HG02938 (cell line): ENCODE measurements around the gene WFIKKN2.

Source experiments
- ATAC-seq: cut with Tn5 transposase; IDR thresholded peaks from one replicate; pipeline ENCODE4 v1.9.1; 2021; ENCODE audit warnings: mild to moderate bottlenecking, moderate library complexity; ENCODE audit not compliant: unreplicated experiment

WFIKKN2 gene

DNA sequence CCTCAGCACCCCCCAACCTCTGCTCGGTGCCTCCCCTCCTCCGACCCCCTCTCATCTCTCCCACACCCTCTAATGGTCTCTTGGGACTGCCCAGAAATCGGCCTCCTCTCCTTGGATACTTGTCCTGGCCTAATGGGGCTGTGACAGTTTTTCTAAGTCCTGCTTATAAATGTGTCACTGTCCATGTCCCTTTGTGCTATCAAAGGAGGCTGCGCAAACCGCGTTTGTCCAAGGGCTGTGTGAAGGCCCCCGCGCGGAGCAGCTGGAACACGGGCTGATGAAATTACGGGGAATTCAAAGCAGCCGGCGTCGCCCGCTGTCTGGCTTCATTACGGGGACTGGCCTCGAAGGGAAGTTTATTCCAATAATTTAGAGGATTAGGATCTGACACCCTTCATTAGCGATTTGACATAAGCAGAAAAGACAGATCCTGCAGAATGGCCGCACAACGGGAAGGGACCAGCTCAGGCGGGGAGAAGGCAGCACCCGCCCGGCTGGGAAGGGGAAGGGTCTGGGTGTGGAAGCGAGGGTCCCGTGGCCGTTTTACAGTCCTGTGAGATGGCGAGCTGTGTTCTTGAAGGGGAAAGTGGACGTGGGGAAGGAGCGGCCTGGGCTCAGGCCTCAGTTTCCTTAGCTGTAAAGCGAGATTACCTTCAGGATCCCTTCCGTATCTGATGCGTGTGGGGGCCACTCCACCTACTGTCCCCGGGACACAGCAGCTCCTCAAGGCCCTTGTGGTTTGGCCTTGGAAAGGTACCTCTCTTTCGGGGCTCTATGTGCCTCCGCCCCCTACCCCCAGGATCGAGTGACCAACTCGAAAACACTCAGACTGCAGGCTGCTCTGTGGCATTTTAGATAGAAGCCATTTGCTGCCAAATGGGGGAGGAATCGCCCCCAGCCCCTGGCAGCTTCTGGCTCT lies 1.6 kb upstream of the WFIKKN2 start:
- ATAC-seq: no peak

DNA sequence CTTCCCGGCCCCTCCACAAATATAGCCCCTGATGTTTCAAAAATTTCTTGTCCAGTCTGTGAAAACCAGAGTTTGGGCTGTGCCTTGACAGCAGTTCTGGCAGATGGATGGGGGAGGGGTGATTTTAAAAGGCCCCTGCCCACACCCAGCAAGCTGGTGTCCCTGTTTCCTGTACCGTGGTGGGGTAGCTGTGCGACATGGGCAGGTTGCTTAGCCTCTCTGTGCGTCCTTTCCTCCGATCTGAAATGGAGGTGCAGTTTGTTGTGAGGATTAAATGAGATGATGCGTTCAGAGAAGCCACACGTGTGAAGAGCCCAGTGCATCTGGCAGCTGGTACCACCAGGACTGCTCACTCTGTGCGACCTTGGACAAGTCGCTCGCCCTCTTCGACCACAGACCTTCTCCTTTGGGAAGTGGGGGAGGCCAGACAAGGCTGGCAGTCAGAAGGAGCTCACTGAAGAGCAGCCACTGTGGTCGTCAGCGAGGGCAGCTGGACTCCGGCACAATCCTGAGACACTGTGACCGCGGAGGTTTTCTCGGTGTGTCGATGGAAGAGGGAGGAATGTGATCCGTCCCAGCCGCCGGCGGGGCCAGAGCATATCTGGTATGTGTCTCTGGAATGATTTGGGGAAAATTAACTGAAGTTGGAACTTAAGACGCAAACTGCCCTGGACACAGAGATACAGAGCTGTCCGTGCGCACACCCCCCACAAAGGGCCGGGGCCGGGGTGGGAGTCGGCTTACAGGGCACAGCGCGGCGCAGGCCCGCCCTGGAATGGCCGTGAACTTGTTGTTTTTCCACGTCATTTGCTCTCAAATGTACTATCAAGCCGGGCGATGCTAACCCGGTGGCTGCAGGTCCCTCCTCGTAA lies 721 bp upstream of the WFIKKN2 start:
- no peak for ATAC-seq

DNA sequence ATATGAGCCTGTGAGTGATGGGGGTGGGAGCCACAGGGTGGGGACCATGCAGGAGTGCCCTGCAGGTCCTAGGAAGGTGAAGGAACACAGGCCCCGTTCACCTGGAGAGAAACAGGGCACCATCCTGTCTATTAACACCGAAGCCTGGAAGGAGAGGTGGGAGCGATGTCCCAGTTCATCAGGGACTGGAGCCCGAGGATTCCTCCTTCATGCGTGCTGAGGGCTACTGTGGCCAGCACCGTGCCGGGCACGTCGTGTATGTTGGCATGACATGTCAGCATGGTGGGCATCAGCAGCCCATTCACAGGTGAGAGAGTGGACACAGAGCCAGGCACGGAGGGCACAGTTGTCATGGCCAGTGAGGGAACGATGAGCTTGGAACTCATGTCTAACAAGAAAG lies 1.4 kb downstream of the WFIKKN2 start:
- no peak for ATAC-seq

DNA sequence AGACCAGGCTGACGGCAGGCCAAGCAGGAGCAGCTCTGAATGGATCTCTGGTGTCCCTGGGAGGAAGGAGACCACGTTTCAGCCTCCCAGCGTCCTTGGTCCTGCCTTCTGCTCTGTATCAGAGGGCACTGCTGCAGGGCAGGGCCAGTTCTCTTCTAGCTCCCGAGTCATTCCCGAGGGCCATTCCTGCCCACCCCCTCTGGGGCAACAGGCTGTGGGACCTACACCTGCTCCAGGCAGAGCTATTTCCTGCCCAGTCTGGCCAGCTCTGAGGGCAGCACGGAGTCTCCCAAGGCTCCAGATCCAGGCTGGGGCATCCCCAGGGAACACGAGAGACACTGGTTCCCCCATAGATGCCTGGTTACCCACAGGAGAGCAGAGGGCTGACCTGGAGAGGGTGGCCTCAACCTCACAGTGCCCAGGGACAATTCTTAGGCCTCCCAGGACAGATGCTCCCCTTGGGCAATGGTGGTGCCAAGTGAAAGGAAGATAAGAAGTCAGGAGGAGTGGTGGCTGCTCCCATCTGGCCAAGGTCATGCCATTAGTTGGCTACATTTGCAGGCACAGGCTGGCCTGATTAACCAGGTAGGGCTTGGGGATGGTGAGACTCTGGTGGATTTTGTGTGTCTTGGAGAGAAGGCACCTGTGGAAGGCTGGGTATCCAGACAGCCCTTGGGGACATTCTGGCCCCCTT lies 2.0 kb downstream of the WFIKKN2 start:
- ATAC-seq: no peak

DNA sequence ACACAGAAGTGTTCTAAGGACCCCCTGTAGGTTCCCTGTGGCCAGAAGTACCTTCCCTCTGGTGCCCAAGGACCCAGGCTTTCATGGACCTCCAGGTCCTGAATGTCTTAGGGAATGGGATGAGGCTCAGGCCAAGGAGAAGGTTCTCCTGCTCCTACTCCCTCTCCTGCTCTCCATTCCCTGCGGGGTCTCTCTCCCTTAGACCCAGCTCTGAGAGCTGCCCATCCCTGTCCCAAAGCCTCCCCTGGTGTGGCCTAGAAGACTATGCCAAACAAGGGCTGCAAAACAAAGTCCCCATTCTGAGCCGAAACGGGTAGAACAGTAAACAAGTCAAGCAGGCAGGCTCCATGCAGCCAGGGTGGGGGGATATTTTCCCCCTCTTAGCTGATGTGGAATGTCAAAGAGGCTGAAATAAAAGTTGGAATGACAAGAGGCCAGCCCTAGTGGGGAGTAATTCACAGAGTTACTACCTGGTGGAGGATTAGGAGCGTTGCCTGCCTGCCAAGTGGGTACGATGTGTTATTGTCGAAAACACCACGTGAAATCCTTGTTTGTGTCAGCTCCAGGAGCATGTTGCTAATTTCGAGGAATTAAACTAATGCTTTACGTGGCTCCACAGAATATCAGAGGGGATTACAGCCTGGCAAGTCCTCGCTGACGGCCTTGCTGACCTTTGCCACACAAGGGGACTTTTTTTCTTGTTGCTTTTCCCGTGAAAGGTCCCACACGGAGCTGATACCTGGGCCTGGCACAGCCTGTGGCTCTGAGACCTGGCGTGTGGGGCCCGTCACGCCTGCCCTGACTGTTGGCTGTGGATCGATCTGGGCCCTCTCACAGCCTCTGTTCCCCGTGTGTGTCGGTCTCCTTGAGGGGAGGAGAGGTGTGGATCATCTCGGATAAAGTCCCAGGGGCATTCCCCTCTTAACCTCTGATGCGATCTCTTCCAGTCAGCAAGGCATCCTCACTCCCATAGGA lies 2.9 kb downstream of the WFIKKN2 start:
- no peak for ATAC-seq

DNA sequence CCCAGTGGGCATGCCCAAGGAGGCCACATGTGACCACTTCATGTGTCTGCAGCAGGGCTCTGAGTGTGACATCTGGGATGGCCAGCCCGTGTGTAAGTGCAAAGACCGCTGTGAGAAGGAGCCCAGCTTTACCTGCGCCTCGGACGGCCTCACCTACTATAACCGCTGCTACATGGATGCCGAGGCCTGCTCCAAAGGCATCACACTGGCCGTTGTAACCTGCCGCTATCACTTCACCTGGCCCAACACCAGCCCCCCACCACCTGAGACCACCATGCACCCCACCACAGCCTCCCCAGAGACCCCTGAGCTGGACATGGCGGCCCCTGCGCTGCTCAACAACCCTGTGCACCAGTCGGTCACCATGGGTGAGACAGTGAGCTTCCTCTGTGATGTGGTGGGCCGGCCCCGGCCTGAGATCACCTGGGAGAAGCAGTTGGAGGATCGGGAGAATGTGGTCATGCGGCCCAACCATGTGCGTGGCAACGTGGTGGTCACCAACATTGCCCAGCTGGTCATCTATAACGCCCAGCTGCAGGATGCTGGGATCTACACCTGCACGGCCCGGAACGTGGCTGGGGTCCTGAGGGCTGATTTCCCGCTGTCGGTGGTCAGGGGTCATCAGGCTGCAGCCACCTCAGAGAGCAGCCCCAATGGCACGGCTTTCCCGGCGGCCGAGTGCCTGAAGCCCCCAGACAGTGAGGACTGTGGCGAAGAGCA lies 4.4 kb downstream of the WFIKKN2 start:
- ATAC-seq: no peak

DNA sequence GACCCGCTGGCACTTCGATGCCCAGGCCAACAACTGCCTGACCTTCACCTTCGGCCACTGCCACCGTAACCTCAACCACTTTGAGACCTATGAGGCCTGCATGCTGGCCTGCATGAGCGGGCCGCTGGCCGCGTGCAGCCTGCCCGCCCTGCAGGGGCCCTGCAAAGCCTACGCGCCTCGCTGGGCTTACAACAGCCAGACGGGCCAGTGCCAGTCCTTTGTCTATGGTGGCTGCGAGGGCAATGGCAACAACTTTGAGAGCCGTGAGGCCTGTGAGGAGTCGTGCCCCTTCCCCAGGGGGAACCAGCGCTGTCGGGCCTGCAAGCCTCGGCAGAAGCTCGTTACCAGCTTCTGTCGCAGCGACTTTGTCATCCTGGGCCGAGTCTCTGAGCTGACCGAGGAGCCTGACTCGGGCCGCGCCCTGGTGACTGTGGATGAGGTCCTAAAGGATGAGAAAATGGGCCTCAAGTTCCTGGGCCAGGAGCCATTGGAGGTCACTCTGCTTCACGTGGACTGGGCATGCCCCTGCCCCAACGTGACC lies 5.0 kb downstream of the WFIKKN2 start:
- no peak for ATAC-seq

DNA sequence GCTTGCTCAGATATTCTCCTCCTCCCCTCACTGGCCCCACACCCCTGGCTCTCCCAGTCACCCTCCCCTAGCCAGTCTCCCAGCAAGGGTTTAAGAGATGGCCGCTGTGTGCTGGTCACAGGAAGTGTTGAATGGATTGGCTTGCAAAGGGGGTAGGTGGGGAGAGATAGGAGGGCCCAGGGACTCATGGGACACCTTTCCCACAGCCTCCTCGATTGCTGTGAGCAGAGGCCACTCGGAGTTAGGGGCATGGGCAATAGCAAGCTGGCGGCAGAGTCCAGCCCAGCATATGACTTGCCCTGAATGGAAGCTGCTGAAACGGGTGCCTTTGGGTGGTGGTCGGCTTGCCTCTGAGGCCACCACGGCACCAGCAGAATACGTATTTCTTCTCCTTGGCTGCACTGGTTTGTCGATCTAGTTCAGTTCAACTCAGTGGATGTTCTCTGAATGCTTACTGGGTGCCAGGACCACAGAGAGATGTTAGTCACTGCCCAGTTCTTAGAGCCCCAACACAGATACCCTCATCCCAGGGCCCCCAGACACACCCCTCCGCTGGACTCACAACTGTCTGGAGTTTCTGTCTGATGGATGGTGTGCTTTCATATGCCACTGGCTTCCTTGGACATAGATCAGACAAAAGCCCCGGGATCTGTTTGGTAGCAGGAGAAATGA lies 6.0 kb downstream of the WFIKKN2 start:
- no peak for ATAC-seq

DNA sequence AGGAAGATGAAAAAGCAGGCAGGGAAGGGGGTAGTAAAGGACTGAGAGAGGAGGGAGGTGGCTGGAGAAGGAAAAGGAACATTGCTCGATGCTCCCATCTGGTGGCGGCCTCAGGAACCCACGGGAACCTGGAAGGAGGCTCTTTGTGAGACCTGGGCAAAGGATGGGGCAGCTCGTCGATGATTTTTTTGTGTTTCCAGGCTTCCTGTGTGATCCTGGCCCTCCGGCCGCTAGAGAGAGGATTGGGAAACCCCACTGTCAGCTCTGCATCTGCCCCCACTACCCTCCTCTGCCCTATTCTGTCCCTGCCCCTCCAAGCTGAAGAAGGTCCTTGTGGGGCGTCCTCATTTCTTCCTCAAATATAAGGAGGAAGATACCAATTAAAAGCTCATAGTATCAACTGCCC lies 6.6 kb downstream of the WFIKKN2 start:
- ATAC-seq: no peak

DNA sequence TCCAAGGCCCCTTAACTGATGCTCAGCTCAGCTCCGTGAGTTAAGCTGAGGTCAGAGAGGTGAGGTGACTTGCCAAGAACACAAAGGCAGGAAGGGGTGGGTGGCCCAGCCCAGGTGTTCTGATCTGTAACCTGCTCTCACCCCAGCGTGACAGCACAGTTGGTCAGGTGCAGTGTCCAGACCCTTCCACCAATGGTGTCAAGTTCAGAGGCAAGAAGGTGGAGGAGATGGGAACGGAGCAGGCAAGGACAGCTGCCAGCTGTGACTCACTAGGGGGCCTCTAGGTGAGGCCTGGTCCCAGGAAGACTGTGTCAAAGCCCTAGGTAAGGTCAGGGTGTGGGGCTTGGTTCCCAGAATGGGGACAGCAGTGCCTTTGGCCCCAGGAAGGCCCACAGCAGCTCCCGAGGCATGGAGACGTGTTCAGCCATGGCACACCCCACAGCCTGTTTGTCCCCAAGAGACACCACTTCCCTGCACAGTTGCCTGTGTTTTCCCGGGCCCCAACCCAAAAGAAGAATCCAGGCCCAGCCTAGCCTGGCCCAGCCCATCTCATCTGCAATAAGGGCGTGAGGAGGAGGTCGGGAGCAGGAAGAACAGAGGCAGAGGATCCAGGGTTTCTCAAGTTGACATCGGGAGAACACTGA lies 7.2 kb downstream of the WFIKKN2 start:
- ATAC-seq: no peak

DNA sequence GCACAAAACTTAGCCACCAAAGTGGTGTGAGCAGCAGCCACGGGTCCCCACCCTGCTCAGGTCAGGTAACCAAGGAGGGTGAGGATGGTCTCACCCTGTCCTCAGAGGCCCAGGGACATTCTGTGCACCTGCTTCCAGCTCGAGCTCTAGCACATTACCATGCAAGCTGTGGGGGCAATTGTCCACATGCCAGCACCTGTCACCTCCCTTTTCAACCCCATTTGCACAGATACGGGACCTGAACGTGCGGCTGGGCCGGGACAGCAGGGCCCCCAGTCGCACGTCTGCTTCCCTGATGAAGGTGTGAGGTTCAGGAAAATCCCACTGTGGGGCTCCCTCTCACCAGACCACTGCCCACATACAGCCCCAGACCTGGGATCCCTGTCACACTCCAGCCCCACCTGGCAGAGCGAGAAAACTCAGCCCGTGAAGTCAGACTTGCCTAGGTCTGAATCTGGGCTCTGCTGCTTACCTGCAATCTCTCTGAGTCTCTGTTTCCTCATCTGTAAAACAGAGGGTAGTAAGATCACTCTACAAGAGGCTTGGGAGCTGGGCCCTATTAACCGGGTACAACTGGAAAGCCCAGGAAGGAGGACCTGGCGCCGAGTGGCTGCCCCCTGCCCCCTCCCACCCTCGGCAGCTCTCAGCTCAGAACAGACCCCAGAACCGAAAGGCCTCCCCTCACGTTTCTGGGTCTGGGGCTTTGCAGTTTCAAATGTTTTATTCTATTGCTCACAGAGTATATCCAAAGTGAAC lies 7.9 kb downstream of the WFIKKN2 start:
- no peak for ATAC-seq

DNA sequence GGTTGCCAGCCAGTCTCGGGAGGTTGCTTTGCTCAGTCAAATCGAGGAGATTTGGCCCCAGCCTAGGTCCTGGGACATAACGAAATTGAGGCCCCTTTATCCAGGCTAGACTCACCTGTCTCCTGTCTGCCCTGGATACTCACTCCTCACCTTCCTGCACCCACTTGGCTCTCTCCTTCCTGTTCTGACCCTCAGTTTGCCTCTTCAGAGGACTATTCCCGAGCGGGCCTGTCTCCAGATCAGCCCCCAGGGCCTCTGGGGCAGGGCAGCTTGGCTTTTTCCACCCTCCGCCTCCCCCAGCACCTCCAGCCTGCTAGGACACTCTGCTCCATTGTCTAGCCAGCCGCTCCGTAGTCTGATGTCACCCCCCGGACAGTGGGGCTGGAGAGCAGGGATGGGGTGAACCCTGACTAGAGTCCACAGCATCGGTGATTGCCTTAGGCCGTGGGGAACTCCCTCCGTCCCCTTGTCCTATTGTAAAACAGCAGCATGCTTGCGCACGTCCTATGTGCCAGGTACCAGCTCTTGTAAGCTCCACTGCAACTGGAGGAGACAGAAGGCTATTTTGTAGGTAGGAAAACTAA lies 8.8 kb downstream of the WFIKKN2 start:
- no peak for ATAC-seq

DNA sequence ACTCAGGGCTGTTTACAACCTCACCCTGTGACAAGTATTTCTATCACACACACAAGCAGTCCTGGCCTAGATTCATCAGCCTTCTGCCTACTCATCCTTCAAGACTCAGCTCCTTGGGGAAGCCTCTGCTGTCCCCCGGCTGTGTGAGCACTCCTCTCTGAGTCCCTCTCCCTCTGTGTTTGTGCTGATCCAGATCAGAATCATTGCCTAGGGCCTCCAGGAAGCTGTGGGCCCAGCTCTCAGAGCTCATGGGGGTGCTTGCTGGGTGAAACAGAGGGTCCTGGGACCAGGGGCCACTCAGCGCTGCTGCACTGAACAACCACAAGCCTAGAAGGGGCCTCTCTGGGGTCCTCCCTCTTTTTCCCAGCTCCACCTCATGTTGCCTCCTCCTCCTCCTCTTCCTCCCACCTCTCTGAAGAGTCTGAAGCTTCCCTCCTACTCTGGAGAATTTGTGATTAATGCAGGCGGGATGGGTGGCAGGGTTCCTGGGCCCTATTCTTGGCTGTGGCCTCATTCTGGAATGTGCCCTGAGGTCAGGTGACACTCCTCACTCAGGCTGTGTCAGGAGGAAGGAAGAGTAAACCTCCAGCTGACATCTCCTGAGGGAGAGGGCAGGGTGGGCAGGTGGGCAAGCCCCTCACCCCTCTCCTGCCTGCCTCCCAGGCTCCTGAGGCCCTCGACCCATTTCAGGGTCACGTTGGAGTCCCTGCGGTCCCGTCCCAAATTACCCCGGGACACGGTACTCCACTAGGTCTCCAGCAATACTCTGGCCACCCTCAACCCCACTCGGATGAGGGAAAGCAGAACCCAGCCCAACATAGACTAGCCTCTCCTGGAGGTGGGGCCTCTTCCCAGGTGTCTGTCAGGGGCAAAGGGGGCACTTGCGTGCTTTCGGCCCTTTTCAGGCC lies 10.1 kb downstream of the WFIKKN2 start:
- no peak for ATAC-seq

DNA sequence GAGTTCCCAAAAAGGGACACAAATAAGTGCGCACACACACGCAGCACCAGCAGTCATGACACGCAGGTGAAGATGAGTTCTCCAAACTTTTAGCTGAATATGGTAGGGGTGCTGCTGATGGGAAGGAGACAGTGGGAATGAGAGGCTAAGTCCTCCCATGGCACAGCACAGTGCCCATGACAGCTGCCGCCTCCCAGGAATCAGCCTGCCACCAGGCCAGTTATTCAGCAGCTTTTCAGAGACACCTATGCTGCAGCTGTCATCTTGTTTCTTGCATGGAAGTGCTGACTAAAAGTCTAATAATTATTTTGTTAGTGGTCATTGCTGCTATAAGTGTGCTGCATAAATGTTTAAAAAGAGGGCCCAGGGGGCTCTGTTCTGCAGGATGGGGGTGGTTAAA lies 12.2 kb downstream of the WFIKKN2 start:
- ATAC-seq: no peak

DNA sequence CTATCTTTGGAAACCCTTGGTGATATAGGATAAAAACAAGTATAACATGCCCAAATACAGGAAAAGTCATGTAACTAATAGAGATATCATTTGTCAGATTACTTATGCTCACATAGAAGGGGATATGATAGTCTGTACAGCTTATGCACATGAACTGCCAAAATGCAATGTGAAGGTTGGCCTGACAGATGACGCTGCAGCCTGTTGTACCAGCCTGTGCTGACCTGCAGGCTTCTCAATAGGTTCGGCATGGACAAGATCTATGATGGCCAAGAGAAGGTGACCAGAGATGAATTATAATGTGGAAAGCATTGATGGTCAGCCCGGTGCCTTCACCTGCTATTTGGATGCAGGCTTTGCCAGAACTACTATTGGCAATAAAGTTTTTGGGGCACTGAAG lies 12.7 kb downstream of the WFIKKN2 start:
- ATAC-seq: no peak

DNA sequence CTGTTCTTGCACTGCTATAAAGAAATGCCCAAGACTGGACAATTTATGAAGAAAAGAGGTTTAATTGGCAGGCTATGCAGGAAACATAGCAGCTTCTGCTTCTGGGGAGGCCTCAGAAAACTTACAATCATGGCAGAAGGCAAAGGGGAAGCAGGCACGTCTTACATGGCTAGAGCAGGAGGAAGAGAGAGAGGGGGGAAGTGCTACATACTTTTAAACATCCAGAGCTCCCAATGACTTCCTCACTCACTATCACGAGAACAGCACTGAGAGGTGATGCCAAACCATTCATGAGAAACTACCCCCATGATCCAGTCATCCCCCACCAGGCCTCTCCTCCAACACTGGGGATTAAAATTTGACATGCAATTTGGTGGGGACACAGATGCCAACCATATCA lies 13.3 kb downstream of the WFIKKN2 start:
- ATAC-seq: no peak
